SU-DHL-6 (cell line): Measurements from ENCODE around the gene NTPCR.

Experiments used
- H2AFZ ChIP-seq: fragments of 200-600 bp; sonication (generic); 2 replicates; pipeline ENCODE4 v1.6.1; 2014; ENCODE audit warnings: low read depth, mild to moderate bottlenecking, moderate library complexity, mixed read lengths, antibody characterized with exemption, low read length; ENCODE audit not compliant: severe bottlenecking
- H3F3A ChIP-seq: fragments of 200-600 bp; shearing (Covaris generic); 2 replicates; pipeline ENCODE4 v1.6.0; 2016; ENCODE audit warnings: antibody characterized with exemption, mild to moderate bottlenecking; ENCODE audit not compliant: insufficient read depth
- H3K27ac ChIP-seq: fragments of 200-600 bp; sonication (generic); 2 replicates; pipeline ENCODE4 v1.5.1; 2016; ENCODE audit warnings: low read depth, mild to moderate bottlenecking, low read length, moderate library complexity, mixed read lengths
- H3K27me3 ChIP-seq: fragments of 200-600 bp; sonication (generic), shearing (Covaris generic); 2 replicates; pipeline ENCODE4 v1.6.0; 2014; ENCODE audit warnings: mild to moderate bottlenecking, low read length
- H3K36me3 ChIP-seq: fragments of 200-600 bp; sonication (generic); 2 replicates; pipeline ENCODE4 v1.6.1; 2014; ENCODE audit warnings: mild to moderate bottlenecking, low read length, mixed read lengths
- H3K4me2 ChIP-seq: fragments of 300-600, 200-600 bp; shearing (Covaris generic), sonication (generic); 2 replicates; pipeline ENCODE4 v1.6.0; 2014; ENCODE audit warnings: low read length, low read depth, mild to moderate bottlenecking; ENCODE audit not compliant: poor library complexity, severe bottlenecking
- H3K4me3 ChIP-seq: fragments of 200-600 bp; sonication (generic); 2 replicates; pipeline ENCODE4 v1.5.1; 2014; ENCODE audit warnings: antibody characterized with exemption, low read length, mild to moderate bottlenecking, mixed read lengths; ENCODE audit not compliant: insufficient read depth, poor library complexity, severe bottlenecking
- H3K79me2 ChIP-seq: fragments of 200-600 bp; sonication (generic); 2 replicates; pipeline ENCODE4 v1.6.1; 2014; ENCODE audit warnings: mild to moderate bottlenecking, low read length, moderate library complexity; ENCODE audit not compliant: insufficient read depth
- H3K9ac ChIP-seq: fragments of 200-600 bp; sonication (generic); 2 replicates; pipeline ENCODE4 v1.7.0; 2014; ENCODE audit warnings: mild to moderate bottlenecking, low read length
- H3K9me2 ChIP-seq: fragments of 200-600 bp; sonication (generic); replicated peaks from 2 replicates; pipeline ENCODE4 v1.6.1; 2014; ENCODE audit warnings: low read length; ENCODE audit not compliant: insufficient read depth
- H3K9me3 ChIP-seq: fragments of 200-600 bp; sonication (generic); 2 replicates; pipeline ENCODE4 v1.6.1; 2014; ENCODE audit warnings: low read length, mixed read lengths; ENCODE audit not compliant: insufficient read depth
- H4K20me1 ChIP-seq: fragments of 200-600 bp; sonication (generic); 2 replicates; pipeline ENCODE4 v1.6.1; 2014; ENCODE audit warnings: low read depth, mild to moderate bottlenecking, antibody characterized with exemption, low read length, moderate library complexity, mixed read lengths
- CTCF ChIP-seq: fragments of 200-600 bp; sonication (generic); IDR thresholded peaks from one replicate; pipeline ENCODE4 v1.5.1; 2017; ENCODE audit warnings: antibody characterized with exemption, mild to moderate bottlenecking, low read length, moderate library complexity; ENCODE audit not compliant: insufficient read depth, poor library complexity, severe bottlenecking
- EZH2phosphoT487 ChIP-seq: fragments of 200-600 bp; sonication (generic), shearing (Covaris generic); conservative IDR thresholded peaks from 2 replicates; pipeline ENCODE4 v1.6.1; 2018; ENCODE audit warnings: mild to moderate bottlenecking, antibody characterized with exemption, low read length, moderate library complexity, mixed read lengths

NTPCR gene

GRCh38 chr1:232944347-232944746 lies 6.1 kb upstream of the NTPCR start:
- H2AFZ ChIP-seq: no peak overlapping the region
- H3K9me2 ChIP-seq: no peaks in the 10 kb centered on the region
- H3K4me2 ChIP-seq: no peak overlapping the region
- H4K20me1 ChIP-seq: no peaks in the 10 kb centered on the region
- no peak overlapping the region for H3K27ac ChIP-seq
- no peaks in the 10 kb centered on the region for H3F3A ChIP-seq
- H3K36me3 ChIP-seq: no peaks in the 10 kb centered on the region
- H3K27me3 ChIP-seq: no peaks in the 10 kb centered on the region
- no peak overlapping the region for H3K9ac ChIP-seq
- H3K79me2 ChIP-seq: no peaks in the 10 kb centered on the region
- no peak overlapping the region for H3K4me3 ChIP-seq
- no peaks in the 10 kb centered on the region for H3K9me3 ChIP-seq
- TF ChIP-seq CTCF (no peak), EZH2phosphoT487 (no peak)

- no peak for TF ChIP-seq EZH2phosphoT487
- no peak for TF ChIP-seq CTCF
- Histone ChIP-seq H3K27ac (peak overlapping the region; percentile 38), H3K36me3 (no peaks in the 10 kb centered on the region), H3F3A (no peaks in the 10 kb centered on the region; the same call in 1 of the 2 replicates), H3K79me2 (peaks cover 14% of the 10 kb centered on the region; the same call in 1 of the 2 replicates), H3K4me3 (peak overlapping the region; percentile 97), H2AFZ (peak overlapping the region; percentile 94), H4K20me1 (no peaks in the 10 kb centered on the region), H3K9ac (peak overlapping the region; percentile 84), H3K9me3 (no peaks in the 10 kb centered on the region), H3K9me2 (no peaks in the 10 kb centered on the region), H3K27me3 (no peaks in the 10 kb centered on the region), H3K4me2 (peak overlapping the region; percentile 64)
Measured at GRCh38 chr1:232949636-232950196, 695 bp upstream of the NTPCR start.

- no peaks in the 10 kb centered on the region for H3K9me2 ChIP-seq
- peak overlapping the region; percentile 84 for H3K9ac ChIP-seq
- no peaks in the 10 kb centered on the region for H3K9me3 ChIP-seq
- TF ChIP-seq EZH2phosphoT487 (no peak), CTCF (no peak)
- H3K4me2 ChIP-seq: peak overlapping the region; percentile 64
- H3K27ac ChIP-seq: peak overlapping the region; percentile 46
- no peaks in the 10 kb centered on the region for H3K36me3 ChIP-seq
- no peaks in the 10 kb centered on the region for H4K20me1 ChIP-seq
- H3K79me2 ChIP-seq: peaks cover 23% of the 10 kb centered on the region; the same call in 1 of the 2 replicates
- H2AFZ ChIP-seq: peak overlapping the region; percentile 94
- H3K27me3 ChIP-seq: no peaks in the 10 kb centered on the region
- H3F3A ChIP-seq: no peaks in the 10 kb centered on the region; the same call in 1 of the 2 replicates
- peak overlapping the region; percentile 97 for H3K4me3 ChIP-seq
Measured at GRCh38 chr1:232951180-232951579, 769 bp downstream of the NTPCR start.
